GM23338 (cell line): ENCODE data around the gene RAB15. TPM values are rescaled to one million over a fixed set of nuclear protein-coding genes. Genes with fewer than 3 reads are reported as not detected.

Source experiments
- ATAC-seq: fragments of 200-7000 bp; cut with Tn5 transposase; 3 replicates; pipeline ENCODE4 v1.9.1; 2020
- DNase-seq: peaks from one replicate; pipeline ENCODE4 v3.0.0-alpha.2; 2015; ENCODE audit warnings: low spot score
- H2AFZ ChIP-seq: fragments of 200-600 bp; sonication (generic); 2 replicates; pipeline ENCODE4 v1.8.0; 2016; ENCODE audit warnings: antibody characterized with exemption, mild to moderate bottlenecking, moderate library complexity
- H3F3A ChIP-seq: fragments of 200-600 bp; sonication (generic); replicated peaks from 2 replicates; pipeline ENCODE4 v1.8.0; 2017; ENCODE audit warnings: antibody characterized with exemption, mixed run types, low read depth
- H3K27ac ChIP-seq: fragments of 200-600 bp; sonication (generic); 2 replicates; pipeline ENCODE4 v1.6.1; 2016; ENCODE audit warnings: low read depth
- H3K27me3 ChIP-seq: fragments of 200-600 bp; sonication (generic); 2 replicates; pipeline ENCODE4 v1.8.0; 2016; ENCODE audit warnings: mild to moderate bottlenecking, mixed run types, moderate library complexity; ENCODE audit not compliant: insufficient read depth
- H3K36me3 ChIP-seq: fragments of 200-600 bp; sonication (generic); 2 replicates; pipeline ENCODE4 v1.8.0; 2016; ENCODE audit warnings: mild to moderate bottlenecking; ENCODE audit not compliant: insufficient read depth
- H3K4me1 ChIP-seq: fragments of 200-600 bp; sonication (generic); 2 replicates; pipeline ENCODE4 v1.8.0; 2016; ENCODE audit warnings: mild to moderate bottlenecking, moderate library complexity; ENCODE audit not compliant: insufficient read depth
- H3K4me2 ChIP-seq: fragments of 200-600 bp; sonication (generic); 2 replicates; pipeline ENCODE4 v1.7.1; 2017; ENCODE audit warnings: mixed run types
- H3K4me3 ChIP-seq: fragments of 200-600 bp; sonication (generic); 2 replicates; pipeline ENCODE4 v1.6.1; 2016; ENCODE audit warnings: mixed run types
- H3K79me2 ChIP-seq: fragments of 200-600 bp; sonication (generic); replicated peaks from 2 replicates; pipeline ENCODE4 v1.8.0; 2017; ENCODE audit warnings: mild to moderate bottlenecking; ENCODE audit not compliant: insufficient read depth
- H3K9me2 ChIP-seq: fragments of 200-600 bp; sonication (generic); 2 replicates; pipeline ENCODE4 v1.8.0; 2017; ENCODE audit not compliant: insufficient read depth
- H4K20me1 ChIP-seq: fragments of 200-600 bp; sonication (generic); replicated peaks from 2 replicates; pipeline ENCODE4 v1.8.0; 2017; ENCODE audit warnings: mild to moderate bottlenecking; ENCODE audit not compliant: insufficient read depth
- H3K27ac Mint-ChIP-seq: 2 replicates; pipeline ENCODE4 v1.8.0; 2020; ENCODE audit warnings: inconsistent platforms, mild to moderate bottlenecking, moderate library complexity, mixed read lengths
- H3K27me3 Mint-ChIP-seq: 3 replicates; pipeline ENCODE4 v1.8.0; 2022; ENCODE audit warnings: low read depth, mild to moderate bottlenecking, moderate library complexity, mixed read lengths, inconsistent platforms; ENCODE audit not compliant: insufficient read depth, poor library complexity
- H3K36me3 Mint-ChIP-seq: 3 replicates; pipeline ENCODE4 v1.8.0; 2021; ENCODE audit warnings: low read depth, mild to moderate bottlenecking, inconsistent platforms, moderate library complexity, mixed read lengths
- H3K4me1 Mint-ChIP-seq: 3 replicates; pipeline ENCODE4 v1.8.0; 2020; ENCODE audit warnings: mild to moderate bottlenecking, inconsistent platforms, mixed read lengths
- H3K4me3 Mint-ChIP-seq: 3 replicates; pipeline ENCODE4 v1.8.0; 2021; ENCODE audit warnings: moderate library complexity, mild to moderate bottlenecking, inconsistent platforms, mixed read lengths
- H3K9me3 Mint-ChIP-seq: 3 replicates; pipeline ENCODE4 v1.8.0; 2020; ENCODE audit warnings: moderate library complexity, mild to moderate bottlenecking, inconsistent platforms, mixed read lengths
- EZH2 ChIP-seq: fragments of 200-600 bp; sonication (generic); IDR thresholded peaks from one replicate; pipeline ENCODE4 v1.8.0; 2017; ENCODE audit warnings: antibody characterized with exemption, mild to moderate bottlenecking, low read depth; ENCODE audit not compliant: unreplicated experiment
- EZH2phosphoT487 ChIP-seq: fragments of 200-600 bp; sonication (generic); IDR thresholded peaks from one replicate; pipeline ENCODE4 v1.8.1; 2018; ENCODE audit warnings: antibody characterized with exemption; ENCODE audit not compliant: unreplicated experiment
- JUNB ChIP-seq: IDR thresholded peaks from one replicate; pipeline ENCODE4 v1.6.1; 2016; ENCODE audit warnings: antibody characterized with exemption; ENCODE audit not compliant: unreplicated experiment
- POLR2AphosphoS5 ChIP-seq: IDR thresholded peaks from 2 replicates; pipeline ENCODE4 v1.6.1; 2016; ENCODE audit warnings: antibody characterized with exemption, low read depth
- REST ChIP-seq: IDR thresholded peaks from one replicate; pipeline ENCODE4 v1.6.1; 2018; ENCODE audit warnings: antibody characterized with exemption; ENCODE audit not compliant: unreplicated experiment
- ZNF114 ChIP-seq: fragments of 250-450 bp; sonication (Bioruptor Pico); IDR thresholded peaks from 2 replicates; pipeline ENCODE4 v1.5.0; 2020; ENCODE audit warnings: mild to moderate bottlenecking, moderate library complexity
- polyA plus RNA-seq: library from polyadenylated mRNA; unstranded; fragments of >200 nt; fragmentation: Nextera tagmentation; extraction: Ambion mirVana; gene quantifications from 2 replicates; pipeline ENCODE4 v1.2.1, GENCODE V29; 2016
- total RNA-seq: library from RNA; depleted of rRNA; stranded (reverse); fragments of >200 nt; shearing (Covaris generic); gene quantifications from 2 replicates; pipeline ENCODE4 v1.2.3, GENCODE V29; 2014
- TF ChIP-seq, protein P1 (sequence below): IDR thresholded peaks from 2 replicates; pipeline ENCODE4 v1.6.1; 2016; ENCODE audit warnings: antibody characterized with exemption
- TF ChIP-seq, protein P2 (sequence below): fragments of 250-450 bp; sonication (Bioruptor Pico); IDR thresholded peaks from 2 replicates; pipeline ENCODE4 v1.5.0; 2020; ENCODE audit warnings: mild to moderate bottlenecking, moderate library complexity
- TF ChIP-seq, protein P3 (sequence below), 2 experiments: fragments of 200-600 bp in 1 of 2; sonication (generic) in 1 of 2; conservative IDR thresholded peaks; 2 replicates each; pipeline versions ENCODE4 v1.5.1 to v1.6.1; 2016 to 2017; ENCODE audit warnings: antibody characterized with exemption in 2 of 2, low read depth in 2 of 2, mild to moderate bottlenecking in 2 of 2, moderate library complexity in 1 of 2

Gene RAB15
- total and polyA plus RNA-seq, 2 experiments from 2014 or later: 17.4 to 43.3 TPM

GRCh38 chr14:64912261-64912660 lies 59.9 kb downstream of the RAB15 start:
- no peak overlapping the region for H3K4me3 ChIP-seq
- H3K27ac Mint-ChIP-seq: no peak overlapping the region
- H4K20me1 ChIP-seq: no peaks in the 10 kb centered on the region
- H3K4me1 Mint-ChIP-seq: peaks cover 13% of the 10 kb centered on the region
- H3K9me2 ChIP-seq: no peaks in the 10 kb centered on the region
- TF ChIP-seq, protein P1, sequence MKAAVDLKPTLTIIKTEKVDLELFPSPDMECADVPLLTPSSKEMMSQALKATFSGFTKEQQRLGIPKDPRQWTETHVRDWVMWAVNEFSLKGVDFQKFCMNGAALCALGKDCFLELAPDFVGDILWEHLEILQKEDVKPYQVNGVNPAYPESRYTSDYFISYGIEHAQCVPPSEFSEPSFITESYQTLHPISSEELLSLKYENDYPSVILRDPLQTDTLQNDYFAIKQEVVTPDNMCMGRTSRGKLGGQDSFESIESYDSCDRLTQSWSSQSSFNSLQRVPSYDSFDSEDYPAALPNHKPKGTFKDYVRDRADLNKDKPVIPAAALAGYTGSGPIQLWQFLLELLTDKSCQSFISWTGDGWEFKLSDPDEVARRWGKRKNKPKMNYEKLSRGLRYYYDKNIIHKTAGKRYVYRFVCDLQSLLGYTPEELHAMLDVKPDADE: no peak
- TF ChIP-seq ZNF114 (CRISPR knock-in tag) (no peak), JUNB (no peak), POLR2AphosphoS5 (no peak), EZH2phosphoT487 (no peak), REST (no peak), EZH2 (no peak)
- TF ChIP-seq, protein P2, sequence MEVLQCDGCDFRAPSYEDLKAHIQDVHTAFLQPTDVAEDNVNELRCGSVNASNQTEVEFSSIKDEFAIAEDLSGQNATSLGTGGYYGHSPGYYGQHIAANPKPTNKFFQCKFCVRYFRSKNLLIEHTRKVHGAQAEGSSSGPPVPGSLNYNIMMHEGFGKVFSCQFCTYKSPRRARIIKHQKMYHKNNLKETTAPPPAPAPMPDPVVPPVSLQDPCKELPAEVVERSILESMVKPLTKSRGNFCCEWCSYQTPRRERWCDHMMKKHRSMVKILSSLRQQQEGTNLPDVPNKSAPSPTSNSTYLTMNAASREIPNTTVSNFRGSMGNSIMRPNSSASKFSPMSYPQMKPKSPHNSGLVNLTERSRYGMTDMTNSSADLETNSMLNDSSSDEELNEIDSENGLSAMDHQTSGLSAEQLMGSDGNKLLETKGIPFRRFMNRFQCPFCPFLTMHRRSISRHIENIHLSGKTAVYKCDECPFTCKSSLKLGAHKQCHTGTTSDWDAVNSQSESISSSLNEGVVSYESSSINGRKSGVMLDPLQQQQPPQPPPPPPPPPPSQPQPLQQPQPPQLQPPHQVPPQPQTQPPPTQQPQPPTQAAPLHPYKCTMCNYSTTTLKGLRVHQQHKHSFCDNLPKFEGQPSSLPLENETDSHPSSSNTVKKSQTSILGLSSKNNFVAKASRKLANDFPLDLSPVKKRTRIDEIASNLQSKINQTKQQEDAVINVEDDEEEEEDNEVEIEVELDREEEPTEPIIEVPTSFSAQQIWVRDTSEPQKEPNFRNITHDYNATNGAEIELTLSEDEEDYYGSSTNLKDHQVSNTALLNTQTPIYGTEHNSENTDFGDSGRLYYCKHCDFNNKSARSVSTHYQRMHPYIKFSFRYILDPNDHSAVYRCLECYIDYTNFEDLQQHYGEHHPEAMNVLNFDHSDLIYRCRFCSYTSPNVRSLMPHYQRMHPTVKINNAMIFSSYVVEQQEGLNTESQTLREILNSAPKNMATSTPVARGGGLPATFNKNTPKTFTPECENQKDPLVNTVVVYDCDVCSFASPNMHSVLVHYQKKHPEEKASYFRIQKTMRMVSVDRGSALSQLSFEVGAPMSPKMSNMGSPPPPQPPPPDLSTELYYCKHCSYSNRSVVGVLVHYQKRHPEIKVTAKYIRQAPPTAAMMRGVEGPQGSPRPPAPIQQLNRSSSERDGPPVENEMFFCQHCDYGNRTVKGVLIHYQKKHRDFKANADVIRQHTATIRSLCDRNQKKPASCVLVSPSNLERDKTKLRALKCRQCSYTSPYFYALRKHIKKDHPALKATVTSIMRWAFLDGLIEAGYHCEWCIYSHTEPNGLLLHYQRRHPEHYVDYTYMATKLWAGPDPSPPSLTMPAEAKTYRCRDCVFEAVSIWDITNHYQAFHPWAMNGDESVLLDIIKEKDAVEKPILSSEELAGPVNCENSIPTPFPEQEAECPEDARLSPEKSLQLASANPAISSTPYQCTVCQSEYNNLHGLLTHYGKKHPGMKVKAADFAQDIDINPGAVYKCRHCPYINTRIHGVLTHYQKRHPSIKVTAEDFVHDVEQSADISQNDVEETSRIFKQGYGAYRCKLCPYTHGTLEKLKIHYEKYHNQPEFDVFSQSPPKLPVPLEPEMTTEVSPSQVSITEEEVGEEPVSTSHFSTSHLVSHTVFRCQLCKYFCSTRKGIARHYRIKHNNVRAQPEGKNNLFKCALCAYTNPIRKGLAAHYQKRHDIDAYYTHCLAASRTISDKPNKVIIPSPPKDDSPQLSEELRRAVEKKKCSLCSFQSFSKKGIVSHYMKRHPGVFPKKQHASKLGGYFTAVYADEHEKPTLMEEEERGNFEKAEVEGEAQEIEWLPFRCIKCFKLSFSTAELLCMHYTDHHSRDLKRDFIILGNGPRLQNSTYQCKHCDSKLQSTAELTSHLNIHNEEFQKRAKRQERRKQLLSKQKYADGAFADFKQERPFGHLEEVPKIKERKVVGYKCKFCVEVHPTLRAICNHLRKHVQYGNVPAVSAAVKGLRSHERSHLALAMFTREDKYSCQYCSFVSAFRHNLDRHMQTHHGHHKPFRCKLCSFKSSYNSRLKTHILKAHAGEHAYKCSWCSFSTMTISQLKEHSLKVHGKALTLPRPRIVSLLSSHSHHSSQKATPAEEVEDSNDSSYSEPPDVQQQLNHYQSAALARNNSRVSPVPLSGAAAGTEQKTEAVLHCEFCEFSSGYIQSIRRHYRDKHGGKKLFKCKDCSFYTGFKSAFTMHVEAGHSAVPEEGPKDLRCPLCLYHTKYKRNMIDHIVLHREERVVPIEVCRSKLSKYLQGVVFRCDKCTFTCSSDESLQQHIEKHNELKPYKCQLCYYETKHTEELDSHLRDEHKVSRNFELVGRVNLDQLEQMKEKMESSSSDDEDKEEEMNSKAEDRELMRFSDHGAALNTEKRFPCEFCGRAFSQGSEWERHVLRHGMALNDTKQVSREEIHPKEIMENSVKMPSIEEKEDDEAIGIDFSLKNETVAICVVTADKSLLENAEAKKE (CRISPR knock-in tag): no peak
- TF ChIP-seq, protein P3, sequence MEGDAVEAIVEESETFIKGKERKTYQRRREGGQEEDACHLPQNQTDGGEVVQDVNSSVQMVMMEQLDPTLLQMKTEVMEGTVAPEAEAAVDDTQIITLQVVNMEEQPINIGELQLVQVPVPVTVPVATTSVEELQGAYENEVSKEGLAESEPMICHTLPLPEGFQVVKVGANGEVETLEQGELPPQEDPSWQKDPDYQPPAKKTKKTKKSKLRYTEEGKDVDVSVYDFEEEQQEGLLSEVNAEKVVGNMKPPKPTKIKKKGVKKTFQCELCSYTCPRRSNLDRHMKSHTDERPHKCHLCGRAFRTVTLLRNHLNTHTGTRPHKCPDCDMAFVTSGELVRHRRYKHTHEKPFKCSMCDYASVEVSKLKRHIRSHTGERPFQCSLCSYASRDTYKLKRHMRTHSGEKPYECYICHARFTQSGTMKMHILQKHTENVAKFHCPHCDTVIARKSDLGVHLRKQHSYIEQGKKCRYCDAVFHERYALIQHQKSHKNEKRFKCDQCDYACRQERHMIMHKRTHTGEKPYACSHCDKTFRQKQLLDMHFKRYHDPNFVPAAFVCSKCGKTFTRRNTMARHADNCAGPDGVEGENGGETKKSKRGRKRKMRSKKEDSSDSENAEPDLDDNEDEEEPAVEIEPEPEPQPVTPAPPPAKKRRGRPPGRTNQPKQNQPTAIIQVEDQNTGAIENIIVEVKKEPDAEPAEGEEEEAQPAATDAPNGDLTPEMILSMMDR (conservative IDR thresholded peaks at IDR 0.05; ENCODE audit: low read depth in 2 of 2): no peak
- DNase-seq (no peak), ATAC-seq (no peak)
- no peaks in the 10 kb centered on the region for H3F3A ChIP-seq
- no peaks in the 10 kb centered on the region for H3K36me3 Mint-ChIP-seq
- peaks cover 5% of the 10 kb centered on the region for H3K27me3 Mint-ChIP-seq
- H3K79me2 ChIP-seq: peaks cover 25% of the 10 kb centered on the region
- H3K4me1 ChIP-seq: peaks cover 9% of the 10 kb centered on the region; the same call in 1 of the 2 replicates
- no peaks in the 10 kb centered on the region for H3K9me3 Mint-ChIP-seq
- no peak overlapping the region for H3K27ac ChIP-seq
- H3K4me3 Mint-ChIP-seq: no peak overlapping the region
- H3K36me3 ChIP-seq: no peaks in the 10 kb centered on the region
- H3K4me2 ChIP-seq: no peak overlapping the region
- H3K27me3 ChIP-seq: no peaks in the 10 kb centered on the region
- no peak overlapping the region for H2AFZ ChIP-seq
